ENCODE measurements around the gene FAHD1. TPM values are rescaled to one million over a fixed set of nuclear protein-coding genes. Genes with fewer than 3 reads are reported as not detected.
"Not testable (repeated sequence)": the region's sequence is repeated elsewhere in the genome, so short reads cannot be mapped to it uniquely, and the experiment has no call there.

FAHD1 gene
- total RNA-seq, 2 donors from 2014 or later: 21.1 to 21.2 TPM

- ATAC-seq (no peak), DNase-seq (peak; percentile 19)
- intact Hi-C loops (cut with DNase I): no loop called here
Measured at GRCh38 chr16:1788095-1788707, 38.8 kb upstream of the FAHD1 start.

GRCh38 chr16:1788708-1789100, 38.3 kb upstream of the FAHD1 start:
- no peak for ATAC-seq
- peak; percentile 13 for DNase-seq
- intact Hi-C loops (cut with DNase I): no loop called here

- intact Hi-C loops (cut with DNase I): no loop called here
- DNase-seq (peak; percentile 22), ATAC-seq (no peak)
Measured at GRCh38 chr16:1789643-1790045, 37.4 kb upstream of the FAHD1 start.

- DNase-seq (no peak), ATAC-seq (no peak)
Measured at GRCh38 chr16:1790261-1790610, 36.8 kb upstream of the FAHD1 start.

GRCh38 chr16:1790611-1791255, 36.3 kb upstream of the FAHD1 start:
- ATAC-seq (no peak), DNase-seq (peak; percentile 23)
- intact Hi-C loops (cut with DNase I): no loop called here

More at GRCh38 chr16:1790261-1790610, 36.8 kb upstream of the FAHD1 start:
- intact Hi-C loops (cut with DNase I): no loop called here

- intact Hi-C loops (cut with DNase I): no loop called here
- no peak for ATAC-seq
- DNase-seq: peak; percentile 20
Measured at GRCh38 chr16:1791256-1791942, 35.6 kb upstream of the FAHD1 start.

GRCh38 chr16:1791943-1792812, 34.8 kb upstream of the FAHD1 start:
- intact Hi-C loops (cut with DNase I): no loop called here
- no peak for ATAC-seq
- DNase-seq: peak; percentile 20

- DNase-seq (peak; percentile 14), ATAC-seq (no peak)
- intact Hi-C loops (cut with DNase I): no loop called here
Measured at GRCh38 chr16:1792836-1793577, 34.0 kb upstream of the FAHD1 start.

- ATAC-seq (peak; percentile 4 to 5), DNase-seq (peak; percentile 12)
- intact Hi-C loops (cut with DNase I): no loop called here
Measured at GRCh38 chr16:1793578-1794220, 33.3 kb upstream of the FAHD1 start, which contains the start of gene IGFALS. IGFALS (minus strand) TSS chr16:1793705; CDS start chr16:1793652, 53 bp downstream.

- intact Hi-C loops (cut with DNase I): no loop called here
- peak; percentile 3 to 7 for ATAC-seq
- peak; percentile 16 for DNase-seq
Measured at GRCh38 chr16:1794221-1794871, 32.7 kb upstream of the FAHD1 start.

- DNase-seq (peak; percentile 8), ATAC-seq (no peak)
- intact Hi-C loops (cut with DNase I): no loop called here
Measured at GRCh38 chr16:1794908-1795666, 31.9 kb upstream of the FAHD1 start.

GRCh38 chr16:1799263-1799662, 27.7 kb upstream of the FAHD1 start:
- intact Hi-C loops (cut with DNase I); ATAC-seq; DNase-seq: not testable (repeated sequence)

GRCh38 chr16:1800701-1801100, 26.3 kb upstream of the FAHD1 start:
- no peak for ATAC-seq
- no peak for DNase-seq
- intact Hi-C loops (cut with DNase I): no loop called here

- ATAC-seq (no peak), DNase-seq (peak; percentile 12)
- intact Hi-C loops (cut with DNase I): no loop called here
Measured at GRCh38 chr16:1807626-1808025, 19.4 kb upstream of the FAHD1 start.

GRCh38 chr16:1808691-1809090, 18.3 kb upstream of the FAHD1 start:
- DNase-seq (no peak), ATAC-seq (no peak)
- intact Hi-C loops (cut with DNase I): no loop called here

- no peak for ATAC-seq
- DNase-seq: peak; percentile 14
- intact Hi-C loops (cut with DNase I): no loop called here
Measured at GRCh38 chr16:1809281-1809801, 17.7 kb upstream of the FAHD1 start.

- ATAC-seq (no peak), DNase-seq (no peak)
- intact Hi-C loops (cut with DNase I): no loop called here
Measured at GRCh38 chr16:1810106-1810505, 16.9 kb upstream of the FAHD1 start.
